Measurements from ENCODE around the gene DCST2.

The DCST2 gene

DNA sequence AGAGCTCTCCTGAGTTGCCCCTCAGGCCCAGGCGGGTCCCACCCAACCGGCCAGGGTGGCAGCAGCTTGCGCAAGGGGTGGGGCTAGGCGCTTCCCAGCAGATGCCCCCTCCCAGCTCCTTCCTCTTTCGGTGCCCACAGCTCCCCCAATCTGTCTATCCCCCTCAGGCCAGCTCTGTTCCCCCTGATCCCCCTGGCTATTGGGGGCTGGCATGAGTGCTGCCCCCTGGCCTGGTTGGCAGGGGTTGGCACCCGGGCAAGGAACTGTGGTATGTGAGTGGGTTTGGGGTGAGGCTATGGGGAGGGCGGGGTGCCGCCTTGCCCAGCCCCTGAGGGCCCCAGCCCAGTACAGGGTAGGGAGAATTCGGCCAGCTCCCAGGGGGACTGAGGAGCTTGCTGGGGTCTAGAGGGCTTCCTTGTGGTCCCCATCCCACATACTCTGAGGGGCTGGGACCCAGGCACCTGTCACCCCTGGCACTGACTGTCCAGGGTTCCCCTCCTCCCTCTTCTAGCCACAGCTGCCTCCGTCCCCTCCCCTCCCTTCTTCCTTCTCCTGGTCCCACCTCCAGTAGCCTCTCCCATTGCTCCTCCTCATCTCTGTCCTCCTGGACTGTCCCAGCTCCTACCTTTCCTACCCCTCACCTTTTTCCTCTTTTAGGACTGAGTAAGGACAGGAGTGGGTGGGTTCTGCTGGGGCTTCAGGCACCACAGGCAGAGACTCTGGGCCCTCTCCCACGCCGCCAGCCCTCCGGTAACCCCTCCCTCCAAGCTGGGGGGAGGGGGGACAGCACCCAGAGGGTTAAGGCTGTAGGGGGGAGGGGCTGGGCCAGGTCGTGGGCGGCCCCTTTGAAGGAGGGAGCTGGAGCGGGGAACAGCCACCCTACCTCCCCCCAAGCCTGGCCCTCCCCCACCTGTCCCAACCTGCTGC, 25.3 kb downstream of the DCST2 start:
- no peak for DNase-seq

DNA sequence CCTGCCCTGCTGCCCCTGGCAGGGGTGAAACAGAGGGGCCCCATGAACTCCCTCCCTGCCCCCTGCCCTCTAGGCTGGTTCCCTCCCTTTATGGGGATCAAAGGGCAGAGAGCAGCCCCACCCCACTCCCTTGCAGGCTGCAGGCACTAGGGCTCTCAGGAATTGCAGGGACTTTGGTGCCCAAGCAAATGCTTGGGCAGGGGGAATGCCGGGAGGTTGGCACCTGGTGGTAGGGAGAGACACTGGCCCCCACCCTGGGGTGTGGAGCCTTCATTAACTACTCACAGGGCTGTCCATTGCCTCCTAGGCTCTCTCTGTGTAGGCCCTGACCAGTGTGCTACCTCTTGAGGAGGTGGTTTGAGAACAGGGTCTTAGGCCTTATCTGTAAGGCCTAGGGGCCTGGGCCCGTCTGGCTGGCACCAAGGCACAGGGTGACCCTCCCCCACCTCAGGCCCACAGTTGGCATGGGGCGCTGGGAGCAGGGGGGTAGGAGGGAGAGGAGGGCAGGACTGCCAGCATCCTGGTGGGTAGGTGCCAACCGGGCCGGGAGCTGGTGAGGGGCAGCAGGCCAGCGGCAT, 26.2 kb downstream of the DCST2 start:
- no peak for DNase-seq

DNA sequence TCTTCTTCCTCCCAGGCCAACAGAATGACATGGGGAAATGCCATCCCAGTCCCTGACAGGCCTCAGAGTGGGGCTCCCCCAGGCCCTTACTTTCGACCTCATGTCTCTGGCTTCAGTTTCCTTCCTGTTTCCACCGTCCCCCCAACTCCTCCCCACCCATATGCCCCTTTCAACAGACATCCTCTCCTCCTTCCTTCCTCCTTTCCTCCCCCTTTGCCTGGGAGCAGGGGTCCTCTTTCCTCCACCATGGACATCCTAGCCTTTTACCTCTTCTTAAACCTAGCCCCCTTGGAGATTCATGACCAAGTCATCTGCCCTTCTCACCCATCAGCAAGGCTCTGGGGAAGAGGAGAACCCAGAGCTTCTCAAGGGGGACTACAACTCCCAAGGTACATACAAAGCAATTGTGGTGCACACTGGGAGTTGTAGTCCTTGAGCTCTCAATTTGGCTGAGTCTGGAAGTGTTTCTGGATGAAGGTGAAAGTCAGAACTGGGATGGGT, 26.9 kb downstream of the DCST2 start:
- peak; percentile 66 for DNase-seq

DNA sequence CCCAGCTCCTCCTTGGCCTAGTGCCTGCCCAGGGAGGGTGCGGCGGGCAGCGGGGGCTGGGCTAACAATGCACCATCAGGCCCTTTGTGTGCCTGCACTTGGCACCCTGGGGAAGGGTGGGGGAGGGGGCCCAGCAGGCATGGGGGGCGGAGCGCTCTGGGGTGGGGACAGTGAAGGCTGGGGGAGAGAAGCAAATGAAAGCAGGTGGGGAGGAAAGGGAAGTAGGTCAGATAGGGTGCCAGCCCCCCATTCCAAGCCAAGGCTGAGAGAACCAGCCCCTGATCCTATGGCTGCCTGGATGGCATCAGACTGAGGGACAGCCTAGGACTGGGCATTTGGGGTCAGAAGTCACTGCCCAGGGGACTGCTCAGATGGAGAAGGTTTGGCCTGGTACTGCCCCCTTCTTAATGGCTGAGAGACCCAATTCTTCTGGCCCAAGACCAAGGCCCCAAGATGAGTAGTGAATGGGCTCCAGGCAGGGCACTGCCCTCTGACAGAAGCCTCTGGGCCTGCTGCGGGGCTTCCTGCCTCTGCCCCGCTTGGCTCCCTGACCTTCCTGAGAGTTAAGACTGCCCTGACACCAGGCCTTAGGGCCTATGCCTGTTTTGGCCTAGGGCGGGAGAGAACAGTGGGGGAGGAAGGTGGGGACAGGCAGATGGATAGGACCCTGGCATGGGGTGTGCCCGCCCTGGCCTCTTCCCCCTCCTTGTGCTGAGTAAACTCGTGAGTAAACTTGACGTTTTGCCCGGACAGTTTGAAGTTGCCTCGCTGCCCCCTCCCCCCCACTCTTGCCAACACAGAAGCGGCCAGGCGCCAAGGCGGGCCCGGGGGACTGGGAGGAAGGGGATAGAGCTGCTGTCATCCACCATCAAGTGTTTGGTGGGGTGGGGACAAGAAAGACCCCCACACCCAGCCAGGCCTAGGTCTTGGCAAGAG, 28.2 kb downstream of the DCST2 start:
- peak; percentile 57 for DNase-seq

- DNase-seq: no peak
These were observed 29.1 kb downstream of the DCST2 start for GRCh38 chr1:155004352-155005075.

- DNase-seq: no peak
These were observed 29.7 kb downstream of the DCST2 start for GRCh38 chr1:155003766-155004351.

DNA sequence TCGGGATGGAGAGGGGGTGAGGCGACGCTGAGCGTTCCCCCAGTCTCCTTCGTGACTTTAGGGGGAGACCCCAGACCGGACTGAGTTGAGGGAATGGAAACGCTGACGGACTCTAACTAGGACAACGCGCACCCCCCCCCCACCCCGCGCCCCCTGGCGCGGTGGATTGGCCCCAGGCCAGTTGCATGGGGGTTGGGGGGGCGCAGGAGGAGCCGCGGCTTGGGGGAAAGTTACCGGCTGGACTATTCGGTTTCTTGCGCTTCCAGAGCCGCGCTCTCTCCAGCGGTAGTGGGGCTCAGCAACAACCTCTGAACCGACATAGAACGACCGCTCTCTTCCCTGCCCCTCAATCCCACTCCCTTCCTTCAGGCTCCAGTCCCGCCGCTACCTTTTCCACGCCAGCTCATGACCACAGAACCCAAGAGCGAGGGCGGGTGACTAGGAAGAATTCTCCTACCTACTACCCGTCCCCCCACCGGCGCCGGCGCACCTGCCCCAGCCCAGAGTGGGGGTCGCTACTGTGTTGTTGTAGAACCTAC, 30.3 kb downstream of the DCST2 start:
- no peak for DNase-seq

GRCh38 chr1:155002464-155003226, 30.9 kb downstream of the DCST2 start, which contains the start of gene ZBTB7B:
Gene ZBTB7B (plus strand): TSS chr1:155002802. CDS start chr1:155014661, 11,859 bp downstream.
- DNase-seq: no peak

GRCh38 chr1:155001675-155002463, 31.7 kb downstream of the DCST2 start:
- DNase-seq: peak; percentile 98

DNA sequence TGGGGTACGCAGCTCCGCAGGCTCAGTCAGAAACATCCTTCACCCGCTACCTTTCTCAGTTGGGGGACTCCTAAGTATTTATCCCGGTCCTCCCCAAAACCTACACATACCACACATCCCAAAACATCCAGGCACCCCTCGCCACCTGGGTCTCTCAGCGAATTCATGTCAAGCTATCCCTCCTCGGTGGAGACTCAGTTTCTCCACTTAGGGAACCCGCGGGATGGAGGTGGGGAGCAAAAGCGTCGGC, 32.2 kb downstream of the DCST2 start:
- DNase-seq: no peak

GRCh38 chr1:155000726-155001424, 32.7 kb downstream of the DCST2 start:
- peak; percentile 82 for DNase-seq

DNA sequence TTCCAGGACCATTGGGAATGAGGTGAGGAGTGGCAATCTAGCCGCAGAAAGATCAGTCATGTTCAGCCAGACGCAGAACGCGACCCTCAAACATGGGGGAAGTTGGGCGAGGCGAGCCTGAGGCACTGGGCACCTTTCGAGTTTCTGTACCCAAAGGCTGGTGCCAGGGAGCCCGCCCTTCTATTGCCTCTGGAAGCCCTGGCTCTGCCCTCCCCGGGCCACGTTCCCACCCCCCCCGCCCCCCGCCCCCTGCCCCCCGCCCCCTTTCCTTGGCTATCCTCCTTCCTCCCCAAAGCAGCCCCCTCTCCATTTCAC, 33.2 kb downstream of the DCST2 start:
- no peak for DNase-seq

- peak; percentile 55 for DNase-seq
These were observed 33.8 kb downstream of the DCST2 start for GRCh38 chr1:154999571-155000410.

DNA sequence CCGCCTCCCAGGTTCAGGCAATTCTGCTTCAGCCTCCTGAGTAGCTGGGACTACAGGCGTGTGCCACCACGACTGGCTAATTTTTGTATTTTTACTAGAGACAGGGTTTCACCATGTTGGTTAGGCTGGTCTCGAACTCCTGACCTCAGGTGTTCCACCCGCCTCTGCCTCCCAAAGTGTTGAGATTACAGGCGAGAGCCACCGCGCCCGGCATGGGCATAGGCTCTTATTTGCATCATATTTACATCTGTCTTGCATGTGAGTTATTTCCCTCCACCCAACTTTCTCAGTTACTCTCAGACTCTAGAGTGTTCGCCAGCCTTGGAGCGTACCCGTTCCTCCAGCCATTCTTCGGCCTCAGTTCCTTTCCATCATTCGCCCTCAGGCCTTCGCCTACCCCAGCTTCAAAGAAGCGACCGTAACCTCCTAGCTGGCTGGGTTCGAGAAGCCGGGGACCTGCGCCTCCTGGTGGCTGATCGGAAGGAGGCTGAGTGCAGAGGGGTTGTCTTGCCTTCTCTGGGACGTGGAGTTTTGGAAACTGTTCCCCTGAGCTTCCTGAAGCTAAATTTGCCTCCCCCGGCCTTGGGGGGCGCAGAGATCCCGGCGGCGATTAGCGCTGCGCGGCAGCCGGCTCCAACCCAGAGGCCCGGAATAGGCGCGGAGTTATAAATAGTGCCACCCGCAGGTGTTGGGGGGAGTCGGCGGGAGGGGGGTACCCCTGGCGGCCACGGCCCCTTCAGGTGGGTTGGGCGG, 34.6 kb downstream of the DCST2 start:
- peak; percentile 79 for DNase-seq

GRCh38 chr1:154998201-154998780, 35.3 kb downstream of the DCST2 start:
- DNase-seq: no peak

DNA sequence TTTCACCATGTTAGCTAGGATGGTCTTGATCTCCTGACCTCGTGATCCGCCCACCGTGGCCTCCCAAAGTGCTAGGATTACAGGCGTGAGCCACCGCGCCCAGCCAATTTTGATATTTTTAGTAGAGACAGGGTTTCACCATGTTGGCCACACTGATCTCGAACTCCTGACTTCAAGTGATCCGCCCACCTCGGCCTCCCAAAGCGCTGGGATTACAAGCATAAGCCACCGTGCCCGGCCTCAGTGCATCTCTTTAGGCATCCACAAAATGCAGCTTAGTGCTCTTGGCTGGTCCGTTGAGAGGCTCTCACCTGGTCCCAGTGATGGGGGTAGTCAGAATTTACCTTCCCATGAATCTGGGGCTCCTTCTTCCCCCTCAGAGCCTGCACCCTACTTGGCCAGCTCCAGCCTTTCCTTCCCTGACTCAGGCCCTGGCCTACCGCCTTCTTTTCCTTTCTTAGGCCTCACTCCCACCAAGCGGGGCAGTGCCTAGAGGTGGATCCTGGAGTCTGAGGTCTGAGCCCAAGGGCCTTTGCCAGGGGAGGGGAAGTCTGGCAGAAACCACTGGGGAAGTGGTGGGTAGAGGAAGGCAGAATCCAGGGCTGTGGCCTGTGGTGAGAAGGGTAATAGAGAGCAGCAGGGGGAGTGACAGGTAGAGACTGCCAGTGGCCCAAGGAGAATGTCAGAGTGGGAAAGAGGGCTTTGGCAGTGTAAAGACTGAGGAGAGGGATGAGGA, 36.4 kb downstream of the DCST2 start:
- DNase-seq: no peak
